GF-D8 (cell line): ENCODE results near the gene MPRIP.
A peak's percentile ranks its signal among the peaks of the same experiment; 100 is the strongest.

ENCODE experiments used
- DNase-seq: peaks from one replicate; lab custom pipeline; 2025; lab: John Stamatoyannopoulos, UW

MPRIP gene

GRCh38 chr17:17166446-17166845 lies 124.2 kb downstream of the MPRIP start:
- DNase-seq, result no peak

GRCh38 chr17:17167356-17167755 lies 125.1 kb downstream of the MPRIP start:
- no peak for DNase-seq

DNA sequence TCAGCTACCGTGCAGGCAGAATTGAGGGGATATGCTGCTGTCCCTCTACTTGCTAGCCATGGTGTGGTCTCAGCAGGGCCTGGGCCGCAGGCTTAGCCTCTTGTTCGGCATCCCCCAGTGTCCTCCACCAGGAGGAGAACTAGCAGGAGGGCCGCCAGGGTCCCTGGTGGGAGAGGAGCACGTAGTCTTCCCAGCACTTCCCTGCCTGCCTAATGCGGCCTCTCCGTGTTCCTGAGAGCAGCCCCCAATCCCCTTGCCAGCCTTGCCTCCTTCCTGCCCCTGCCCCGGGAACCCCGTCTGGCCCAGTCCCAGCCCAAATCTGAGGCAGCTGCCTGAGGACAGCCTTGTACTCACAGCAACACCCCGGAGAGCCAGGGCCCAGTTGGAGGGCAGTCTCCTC lies 125.7 kb downstream of the MPRIP start:
- DNase-seq, result no peak

DNA sequence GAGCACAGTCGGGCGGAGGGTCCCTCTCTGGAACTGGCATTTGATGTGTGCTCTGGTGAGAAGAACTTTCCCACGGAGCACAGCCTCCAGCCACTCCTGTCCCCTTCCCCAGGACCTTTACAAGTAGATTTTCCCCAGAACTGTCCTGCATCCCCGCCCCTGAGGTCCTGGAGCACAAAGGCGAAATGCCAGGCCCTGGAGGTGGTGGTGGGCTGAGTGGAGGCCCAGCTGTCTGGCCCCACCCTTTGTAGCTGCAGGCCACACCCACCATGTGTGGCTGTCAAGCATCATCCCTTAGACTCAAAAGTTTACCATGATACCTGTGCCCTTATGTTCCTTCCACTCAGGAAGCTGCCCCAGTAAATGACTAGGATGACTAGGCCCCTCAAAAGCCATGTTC lies 126.1 kb downstream of the MPRIP start:
- no peak for DNase-seq

DNA sequence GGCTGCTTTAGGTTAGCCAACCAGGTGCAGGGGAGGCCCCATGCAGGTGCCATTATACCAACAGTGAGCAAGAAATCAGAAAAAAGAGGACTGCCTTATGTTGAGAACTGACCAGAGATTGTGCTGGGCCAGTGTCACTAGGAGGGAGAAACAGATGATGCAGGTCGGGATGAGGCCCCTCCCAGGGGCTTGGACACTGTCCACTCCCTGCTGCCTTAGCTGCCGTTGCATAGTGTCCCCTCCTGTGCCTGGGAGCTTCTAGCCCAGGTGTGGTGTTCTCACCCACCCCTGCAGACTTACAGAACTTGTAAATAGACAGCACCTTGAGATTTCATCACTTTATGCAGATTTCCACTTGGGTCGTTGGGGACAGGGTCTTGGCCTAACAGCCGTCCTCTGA lies 127.1 kb downstream of the MPRIP start:
- no peak for DNase-seq

GRCh38 chr17:17170346-17170985 lies 128.2 kb downstream of the MPRIP start:
- DNase-seq, result no peak

- DNase-seq, result no peak
Observed at GRCh38 chr17:17171186-17171585, 128.9 kb downstream of the MPRIP start.

DNA sequence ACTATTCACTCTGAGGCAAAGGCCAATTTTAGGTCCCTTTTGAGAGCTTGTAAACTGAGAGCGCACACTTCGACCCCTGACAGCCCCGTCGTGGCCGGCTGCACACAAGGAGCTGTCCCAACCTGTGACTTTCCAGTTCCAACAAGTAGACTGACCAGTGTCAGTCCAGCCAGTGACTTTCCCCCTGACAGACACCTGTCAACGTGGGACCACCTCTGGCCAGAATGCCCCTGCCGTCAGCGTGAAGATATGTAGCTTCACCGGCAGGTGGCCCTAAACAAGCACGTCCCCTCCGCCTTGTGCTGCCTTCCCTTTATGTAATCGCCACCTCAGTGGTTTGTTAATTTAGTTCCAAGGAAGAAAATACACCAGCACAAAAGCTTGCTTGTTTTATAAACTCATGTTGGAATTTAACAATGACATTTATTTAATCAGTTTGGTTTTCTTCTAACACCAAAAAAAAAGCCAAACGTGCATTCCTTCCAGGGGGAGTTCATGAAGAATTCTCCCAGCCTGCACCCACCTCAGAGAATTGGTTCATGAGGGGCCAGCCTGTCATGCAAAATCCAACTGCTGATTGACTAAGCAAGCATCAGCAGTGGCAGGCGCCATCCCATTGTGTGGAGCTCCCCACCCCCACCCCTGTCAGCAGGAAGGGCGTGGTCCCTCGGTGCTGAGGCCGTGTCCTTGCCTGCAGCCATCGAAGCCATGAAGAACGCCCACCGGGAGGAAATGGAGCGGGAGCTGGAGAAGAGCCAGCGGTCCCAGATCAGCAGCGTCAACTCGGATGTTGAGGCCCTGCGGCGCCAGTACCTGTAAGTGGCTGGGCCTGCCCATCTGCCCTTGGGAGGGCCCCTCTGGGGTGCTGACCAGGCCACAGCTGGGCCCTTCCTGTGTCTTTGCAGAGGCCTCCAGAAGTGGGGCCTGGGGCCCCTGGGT lies 130.0 kb downstream of the MPRIP start:
- no peak for DNase-seq

DNA sequence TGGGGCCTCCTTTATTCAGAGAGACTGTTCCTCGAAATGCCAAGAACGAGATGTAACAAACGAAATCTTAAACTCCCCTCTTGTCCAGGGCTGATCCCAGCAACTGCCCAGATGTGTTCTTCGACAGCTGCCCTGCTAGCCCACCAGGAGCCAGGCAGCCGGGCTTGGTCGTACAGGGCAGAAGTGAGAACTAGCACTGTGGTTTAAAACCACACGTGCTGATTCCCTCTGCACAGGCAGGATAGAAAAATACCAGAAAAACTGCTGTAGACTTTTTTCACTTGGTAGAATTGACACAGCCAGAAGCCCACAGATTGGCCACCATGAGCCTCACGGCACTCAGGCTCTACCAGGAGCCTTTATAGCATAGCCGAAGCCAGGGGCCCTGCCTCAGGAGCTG lies 130.7 kb downstream of the MPRIP start:
- DNase-seq, result no peak

- DNase-seq, result no peak
Observed at GRCh38 chr17:17173921-17174320, 131.7 kb downstream of the MPRIP start.

DNA sequence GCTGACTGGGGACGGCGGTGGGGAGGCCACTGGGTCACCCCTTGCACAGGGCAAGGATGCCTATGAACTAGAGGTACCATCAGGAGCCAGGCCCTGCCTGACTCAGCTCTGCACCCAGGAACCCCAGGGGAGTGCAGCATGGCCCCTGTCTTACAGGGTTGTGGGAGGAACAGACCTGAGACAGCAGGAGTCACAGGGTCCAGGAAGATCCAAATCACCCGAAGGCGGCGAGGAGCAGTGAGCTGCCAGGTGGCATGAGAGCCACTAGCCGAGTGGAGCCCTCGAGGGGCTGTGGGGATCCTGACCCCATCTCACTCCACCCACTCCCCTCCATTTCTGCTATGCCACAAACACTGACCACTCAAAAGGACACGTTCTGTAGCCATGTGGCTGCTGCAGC lies 133.1 kb downstream of the MPRIP start:
- no peak for DNase-seq

GRCh38 chr17:17175917-17176316 lies 133.7 kb downstream of the MPRIP start:
- peak; percentile 46 for DNase-seq

- DNase-seq, result no peak
Observed at GRCh38 chr17:17176341-17176740, 134.1 kb downstream of the MPRIP start.

DNA sequence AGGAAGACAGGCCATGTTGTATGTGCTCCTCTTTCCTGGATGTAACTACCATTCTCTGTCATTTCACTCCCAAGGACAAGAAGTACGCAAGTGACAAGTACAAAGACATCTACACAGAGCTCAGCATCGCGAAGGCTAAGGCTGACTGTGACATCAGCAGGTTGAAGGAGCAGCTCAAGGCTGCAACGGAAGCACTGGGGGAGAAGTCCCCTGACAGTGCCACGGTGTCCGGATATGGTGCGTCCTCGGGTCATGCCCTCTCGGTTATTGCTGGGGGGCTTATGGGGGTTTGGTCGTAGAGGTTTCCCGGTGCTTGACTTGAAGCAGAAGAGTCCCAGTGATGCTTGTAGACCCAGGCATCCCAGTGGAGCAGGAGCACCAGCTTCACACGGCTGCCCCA lies 134.9 kb downstream of the MPRIP start:
- DNase-seq, result no peak

GRCh38 chr17:17179371-17179827 lies 137.1 kb downstream of the MPRIP start:
- no peak for DNase-seq

DNA sequence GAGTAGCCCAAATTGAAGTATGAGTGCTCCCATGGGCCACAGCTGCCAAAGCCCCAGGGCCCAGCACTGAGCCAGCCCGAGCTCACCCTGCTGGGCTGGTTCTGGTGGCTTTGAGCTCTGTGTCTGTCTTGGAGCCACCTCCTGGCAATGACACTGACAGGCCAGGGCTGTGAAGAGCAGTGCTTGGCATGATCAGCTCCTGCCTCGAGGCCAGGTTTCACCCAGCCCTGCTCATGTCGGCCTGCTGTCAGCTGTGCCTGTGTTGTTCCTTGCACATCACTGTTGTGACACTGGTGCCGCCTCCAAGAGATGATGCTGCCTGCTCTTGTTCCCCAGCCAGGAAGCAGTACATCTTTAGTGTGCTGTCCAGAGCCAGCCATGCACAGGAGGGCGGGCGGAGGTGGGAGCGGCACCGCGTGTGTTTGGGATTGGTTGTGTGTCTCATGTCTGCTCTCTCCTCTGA lies 137.9 kb downstream of the MPRIP start:
- no peak for DNase-seq

GRCh38 chr17:17180741-17181525 lies 138.7 kb downstream of the MPRIP start:
- no peak for DNase-seq

DNA sequence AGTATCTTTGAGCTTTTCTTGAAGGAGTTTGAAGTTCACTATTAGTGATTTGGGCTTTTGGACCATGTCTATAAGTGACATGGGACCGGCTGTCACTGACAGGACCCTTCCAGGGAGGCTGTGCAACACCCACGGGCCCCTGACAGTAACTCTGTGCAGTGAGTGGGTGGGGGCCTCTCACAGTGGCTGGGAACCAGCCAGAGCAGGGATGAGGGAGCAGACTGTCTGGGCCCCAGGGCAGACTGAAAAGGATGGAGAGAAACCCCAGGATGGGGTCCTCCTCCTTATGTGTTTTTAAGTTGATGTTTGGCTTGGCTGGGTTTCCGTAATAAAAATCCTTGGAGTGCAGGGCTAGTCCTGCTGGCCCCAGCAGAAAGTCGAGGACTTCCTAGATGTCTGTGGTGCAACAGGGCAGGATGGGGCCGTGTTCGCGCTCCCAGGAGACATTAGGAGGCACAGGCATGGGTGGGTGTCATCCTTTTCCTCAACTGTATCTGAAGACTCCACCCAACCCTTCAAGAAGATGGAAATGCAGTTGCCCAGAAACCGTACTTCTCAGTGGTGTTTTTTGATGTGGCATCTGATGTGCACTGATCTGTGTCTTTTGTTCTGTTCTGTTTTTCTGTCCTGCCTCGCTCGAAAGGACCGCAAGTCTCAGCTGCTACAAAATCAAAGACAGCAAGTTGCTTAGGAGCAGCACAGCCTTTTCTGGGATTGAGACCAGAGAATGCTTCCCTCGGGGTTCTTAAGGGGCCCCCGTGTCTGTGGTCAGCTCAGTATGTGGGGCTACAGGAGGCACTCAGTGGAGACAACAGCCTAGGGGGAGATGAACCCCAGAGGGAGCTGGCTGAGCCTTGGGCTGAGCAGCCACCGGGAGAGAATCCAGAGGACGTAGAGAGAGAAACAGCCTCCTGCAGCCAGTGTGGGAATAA lies 139.7 kb downstream of the MPRIP start:
- no peak for DNase-seq

DNA sequence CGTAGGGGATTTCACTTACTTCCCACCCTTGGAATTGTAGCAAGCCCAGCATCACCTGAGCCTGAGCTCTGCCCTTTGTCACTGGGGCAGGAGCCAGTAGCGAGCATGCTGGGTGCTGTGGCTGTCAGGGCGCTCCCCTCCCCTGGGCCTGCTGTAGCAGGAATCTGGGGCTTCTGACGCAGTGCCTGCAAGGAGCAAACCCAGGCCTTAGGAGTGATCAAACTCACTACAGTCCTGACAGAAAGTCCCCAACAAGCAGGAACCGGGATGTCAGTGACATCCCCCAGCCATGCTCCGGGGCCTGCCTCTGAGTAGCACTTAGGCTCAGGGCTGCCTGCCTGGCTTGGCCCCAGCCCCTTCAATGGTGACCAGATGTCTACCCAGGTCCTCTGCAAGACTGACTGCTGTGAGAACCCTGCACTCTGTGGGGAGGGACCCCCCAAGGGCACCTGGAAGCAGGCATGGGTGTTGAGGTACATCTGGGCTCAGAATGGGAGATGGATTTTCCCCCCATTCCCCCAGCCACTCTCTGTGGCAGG lies 140.4 kb downstream of the MPRIP start:
- no peak for DNase-seq

DNA sequence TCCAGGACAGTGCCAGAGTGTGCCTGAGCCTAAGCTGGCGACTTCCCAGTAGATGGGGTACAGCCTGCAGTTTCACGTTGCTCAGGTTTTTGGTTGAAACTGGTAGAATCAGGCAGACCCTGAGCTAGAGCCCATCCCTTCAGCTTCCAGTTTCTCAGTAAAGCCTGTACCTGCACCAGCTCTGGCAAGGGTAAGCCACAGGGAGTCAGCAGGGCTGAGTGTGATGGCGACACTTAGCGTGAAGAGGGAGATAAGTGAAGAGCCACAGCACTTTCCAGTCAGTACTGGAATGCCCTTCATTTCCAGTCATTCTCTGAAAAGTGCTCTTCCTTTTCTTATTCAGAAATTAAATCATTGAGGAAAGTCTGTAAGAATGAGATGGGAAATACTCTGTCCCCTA lies 141.5 kb downstream of the MPRIP start:
- DNase-seq, result no peak
